Breast epithelium (tissue), 4 donors: ENCODE data around the gene ATN1. TPM values are rescaled to one million over a fixed set of nuclear protein-coding genes. Genes with fewer than 3 reads are reported as not detected.

ENCODE experiments used
- DNase-seq, 2 donors: peaks; one replicate each; pipeline ENCODE4 v3.0.0-alpha.2; 2019; ENCODE audit warnings: low spot score in 2 of 2
- H3K27ac ChIP-seq, 2 donors: fragments of 200-600 bp; sonication (generic) in 1 of 2; one replicate each; pipeline ENCODE4 v1.5.1; 2016 to 2019; ENCODE audit warnings: mild to moderate bottlenecking in 1 of 2
- H3K27me3 ChIP-seq, 2 donors: fragments of 200-600 bp; sonication (generic) in 1 of 2; one replicate each; pipeline versions ENCODE4 v1.5.1 to v1.6.0; 2017 to 2019; ENCODE audit warnings: control low read depth in 1 of 2, mild to moderate bottlenecking in 1 of 2
- H3K36me3 ChIP-seq: fragments of 200-600 bp; one replicate; pipeline ENCODE4 v1.5.1; 2019
- H3K4me1 ChIP-seq, 2 donors: fragments of 200-600 bp; sonication (generic); one replicate each; pipeline ENCODE4 v1.5.1; 2016 to 2019; ENCODE audit warnings: control low read depth in 1 of 2
- H3K4me3 ChIP-seq, 3 donors: fragments of 200-600 bp; sonication (generic); 1 replicate in 2 of 3; 2 replicates in 1 of 3; pipeline ENCODE4 v1.5.1; 2016 to 2019; ENCODE audit warnings: mild to moderate bottlenecking in 3 of 3, moderate library complexity in 2 of 3
- H3K9me3 ChIP-seq, 2 donors: fragments of 200-600 bp; sonication (generic) in 1 of 2; one replicate each; pipeline ENCODE4 v1.5.1; 2016 to 2019; ENCODE audit warnings: control low read depth in 1 of 2
- POLR2A ChIP-seq: fragments of 450-650 bp; IDR thresholded peaks from one replicate; pipeline ENCODE4 v1.6.1; 2016; ENCODE audit warnings: antibody characterized with exemption, mild to moderate bottlenecking, moderate library complexity
- POLR2AphosphoS5 ChIP-seq, 3 donors: sonication (generic); formaldehyde crosslinking; IDR thresholded peaks; one replicate each; pipeline ENCODE4 v1.6.1; 2017; ENCODE audit warnings: antibody characterized with exemption in 3 of 3
- intact Hi-C: fragments of 100-400 bp; cut with DNase I; formaldehyde crosslinking; loops from one replicate; pipeline ENCODE4 v1.15.1; 2023; ENCODE audit warnings: low total_unique reads
- total RNA-seq, 3 donors: library from RNA; depleted of rRNA; stranded (reverse); fragments of >200 nt; gene quantifications; one replicate each; pipeline ENCODE4 v1.1.0, GENCODE V29; 2016
- TF ChIP-seq, protein P1 (sequence below), 3 donors: fragments of 450-650 bp; IDR thresholded peaks; one replicate each; pipeline ENCODE4 v1.5.1; 2016 to 2017; ENCODE audit warnings: antibody characterized with exemption in 3 of 3, mild to moderate bottlenecking in 3 of 3, moderate library complexity in 3 of 3

The ATN1 gene
- total RNA-seq, 3 donors from 2014 or later = 57.9 to 96.4 (median 59.7) TPM

DNA sequence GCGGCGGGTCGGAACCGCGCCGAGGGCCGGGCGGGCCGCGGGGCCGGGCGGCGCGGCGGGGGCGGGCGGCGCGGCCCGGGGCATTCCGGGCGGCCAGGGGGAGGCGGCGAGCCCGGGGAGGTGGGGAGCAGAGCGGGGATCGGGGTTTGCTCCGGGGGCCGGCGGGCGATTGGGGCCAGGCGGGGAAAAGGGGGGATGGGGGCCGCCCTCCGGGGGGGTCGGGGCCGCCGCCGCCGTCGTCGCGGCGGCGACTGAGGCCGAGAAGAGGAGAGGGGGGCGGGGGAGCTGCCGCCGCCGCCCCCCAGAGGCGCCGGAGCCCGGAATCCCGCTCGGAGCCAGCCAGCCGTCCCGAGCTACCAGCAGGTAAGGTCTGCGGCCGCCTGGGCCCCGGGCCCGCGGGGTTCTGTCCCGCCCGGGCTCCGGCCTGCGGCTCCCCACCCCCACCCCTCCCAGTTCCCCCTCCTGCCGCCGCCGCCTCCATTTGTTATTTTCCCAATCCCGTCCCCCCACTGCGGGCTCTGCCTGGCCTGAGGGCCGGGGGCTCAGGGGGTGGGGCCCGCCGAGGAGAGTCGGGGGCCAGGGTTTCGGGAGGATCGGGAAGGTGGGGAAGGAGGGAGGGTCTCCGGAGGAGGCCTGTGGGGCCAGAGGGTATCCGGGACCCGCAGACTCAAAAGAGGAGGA, 403 bp downstream of the ATN1 start:
- intact Hi-C loops = no loop called here
- Histone ChIP-seq H3K27ac (peak overlapping the region; percentile 99), H3K9me3 (no peaks in the 10 kb centered on the region), H3K36me3 (no peaks in the 10 kb centered on the region), H3K4me1 (peaks cover 11 to 41% of the 10 kb centered on the region in 2 donors), H3K4me3 (peak overlapping the region; percentile 94 to 96 (median 95)), H3K27me3 (no peaks in the 10 kb centered on the region)
- TF ChIP-seq POLR2A = no peak
- TF ChIP-seq POLR2AphosphoS5 (IDR thresholded peaks at IDR 0.05) = no peak
- TF ChIP-seq, protein P1, sequence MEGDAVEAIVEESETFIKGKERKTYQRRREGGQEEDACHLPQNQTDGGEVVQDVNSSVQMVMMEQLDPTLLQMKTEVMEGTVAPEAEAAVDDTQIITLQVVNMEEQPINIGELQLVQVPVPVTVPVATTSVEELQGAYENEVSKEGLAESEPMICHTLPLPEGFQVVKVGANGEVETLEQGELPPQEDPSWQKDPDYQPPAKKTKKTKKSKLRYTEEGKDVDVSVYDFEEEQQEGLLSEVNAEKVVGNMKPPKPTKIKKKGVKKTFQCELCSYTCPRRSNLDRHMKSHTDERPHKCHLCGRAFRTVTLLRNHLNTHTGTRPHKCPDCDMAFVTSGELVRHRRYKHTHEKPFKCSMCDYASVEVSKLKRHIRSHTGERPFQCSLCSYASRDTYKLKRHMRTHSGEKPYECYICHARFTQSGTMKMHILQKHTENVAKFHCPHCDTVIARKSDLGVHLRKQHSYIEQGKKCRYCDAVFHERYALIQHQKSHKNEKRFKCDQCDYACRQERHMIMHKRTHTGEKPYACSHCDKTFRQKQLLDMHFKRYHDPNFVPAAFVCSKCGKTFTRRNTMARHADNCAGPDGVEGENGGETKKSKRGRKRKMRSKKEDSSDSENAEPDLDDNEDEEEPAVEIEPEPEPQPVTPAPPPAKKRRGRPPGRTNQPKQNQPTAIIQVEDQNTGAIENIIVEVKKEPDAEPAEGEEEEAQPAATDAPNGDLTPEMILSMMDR (IDR thresholded peaks at IDR 0.05) = no peak
- no peak for DNase-seq

DNA sequence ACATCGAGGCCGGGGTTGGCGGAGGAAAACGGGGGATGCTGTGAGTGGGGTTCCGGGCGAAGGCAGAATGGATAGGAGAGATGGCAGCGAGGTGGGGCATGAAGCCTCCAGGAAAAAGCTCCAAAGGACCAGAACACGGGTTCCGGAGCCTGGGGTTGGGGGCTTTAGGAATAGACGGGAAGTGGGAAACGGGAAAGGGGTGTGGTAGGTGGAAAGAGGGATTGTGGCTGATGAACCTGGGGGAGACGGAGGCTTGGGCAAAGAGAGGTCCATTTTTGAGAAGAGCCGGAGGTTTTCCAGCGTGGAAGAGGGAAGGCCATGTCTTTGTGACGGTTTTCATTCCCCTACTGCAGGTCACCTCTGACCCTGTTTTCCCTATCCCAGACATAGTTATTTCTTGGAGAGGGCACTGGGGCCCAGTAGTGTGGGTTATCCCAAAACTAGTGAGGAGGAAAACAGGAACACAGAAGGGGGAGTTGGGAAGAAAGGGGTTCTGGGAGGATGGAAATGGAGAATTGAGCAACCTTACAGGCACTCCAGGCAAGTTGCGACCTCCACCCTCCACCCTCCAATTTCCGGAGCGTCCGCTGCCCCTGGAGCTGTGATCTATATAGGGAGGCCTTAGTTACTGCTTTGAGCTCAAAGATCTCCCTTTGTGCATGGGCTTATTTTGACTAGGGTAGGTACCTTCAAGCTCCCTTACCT, 1.1 kb downstream of the ATN1 start:
- Histone ChIP-seq H3K4me3 (peak overlapping the region; percentile 94 to 96 (median 95)), H3K27ac (peak overlapping the region; percentile 99), H3K36me3 (no peaks in the 10 kb centered on the region), H3K9me3 (no peaks in the 10 kb centered on the region), H3K4me1 (peaks cover 11 to 47% of the 10 kb centered on the region in 2 donors), H3K27me3 (no peaks in the 10 kb centered on the region)
- intact Hi-C loops = no loop called here
- no peak for TF ChIP-seq POLR2A
- TF ChIP-seq, protein P1 (IDR thresholded peaks at IDR 0.05) = no peak
- TF ChIP-seq POLR2AphosphoS5 (IDR thresholded peaks at IDR 0.05) = peak in 1 of 3 donors; percentile 10
- no peak for DNase-seq

DNA sequence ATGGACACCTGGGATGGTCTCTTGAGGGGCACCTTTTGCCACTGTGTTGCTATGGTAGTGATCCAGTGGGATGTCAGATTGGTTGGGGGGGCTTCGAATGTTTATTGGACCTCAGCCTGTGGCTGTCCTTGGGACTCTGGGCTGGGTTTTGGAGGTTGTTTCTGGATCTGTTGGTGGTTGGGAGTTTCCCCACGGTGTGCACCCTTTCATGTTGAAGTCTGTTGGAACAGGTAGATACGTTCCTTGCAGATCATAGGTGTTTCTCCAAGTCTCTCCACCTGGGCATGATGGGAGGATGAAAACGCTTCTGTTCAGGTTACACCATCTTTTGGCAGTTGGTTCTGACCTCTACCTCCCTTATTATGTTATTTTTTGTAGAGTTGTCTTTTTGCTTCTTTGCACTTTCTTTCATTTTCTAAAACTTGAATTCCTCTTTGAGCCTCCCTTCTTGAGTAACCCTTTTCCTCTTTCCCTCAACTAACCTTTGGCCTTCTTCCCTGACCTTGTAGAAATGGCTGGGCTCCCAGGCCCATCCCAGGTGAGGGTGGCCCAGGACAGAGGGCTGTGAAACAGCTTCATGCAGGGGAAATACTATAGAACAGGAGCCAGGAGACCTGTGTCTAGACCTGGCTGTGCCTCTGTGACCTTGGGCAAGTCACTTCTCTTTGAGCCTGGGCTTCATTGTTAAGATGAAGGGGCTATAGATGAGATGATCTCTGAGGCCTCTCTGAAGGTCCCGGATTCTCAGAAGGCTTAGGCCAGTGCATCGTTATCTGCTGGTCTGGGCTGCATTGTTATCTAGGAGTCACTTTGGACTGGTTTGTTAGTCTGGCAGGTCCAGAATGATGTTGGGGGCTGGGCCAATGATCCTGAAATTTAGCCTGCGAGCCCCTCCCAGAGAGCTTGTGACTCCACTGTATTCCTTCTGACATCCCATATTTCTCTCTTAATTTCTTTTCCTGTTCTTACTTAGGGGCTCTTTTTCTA, 2.0 kb downstream of the ATN1 start:
- H3K9me3 ChIP-seq = no peaks in the 10 kb centered on the region
- TF ChIP-seq POLR2AphosphoS5 (IDR thresholded peaks at IDR 0.05) = no peak
- peak; percentile 15 for TF ChIP-seq POLR2A
- TF ChIP-seq, protein P1 (IDR thresholded peaks at IDR 0.05) = no peak
- no peaks in the 10 kb centered on the region for H3K27me3 ChIP-seq
- intact Hi-C loops = no loop called here
- no peak for DNase-seq
- H3K36me3 ChIP-seq = no peaks in the 10 kb centered on the region
- peak overlapping the region; percentile 99 for H3K27ac ChIP-seq
- peaks cover 7 to 52% of the 10 kb centered on the region in 2 donors for H3K4me1 ChIP-seq
- H3K4me3 ChIP-seq = peak overlapping the region; percentile 94 to 96 (median 95)

DNA sequence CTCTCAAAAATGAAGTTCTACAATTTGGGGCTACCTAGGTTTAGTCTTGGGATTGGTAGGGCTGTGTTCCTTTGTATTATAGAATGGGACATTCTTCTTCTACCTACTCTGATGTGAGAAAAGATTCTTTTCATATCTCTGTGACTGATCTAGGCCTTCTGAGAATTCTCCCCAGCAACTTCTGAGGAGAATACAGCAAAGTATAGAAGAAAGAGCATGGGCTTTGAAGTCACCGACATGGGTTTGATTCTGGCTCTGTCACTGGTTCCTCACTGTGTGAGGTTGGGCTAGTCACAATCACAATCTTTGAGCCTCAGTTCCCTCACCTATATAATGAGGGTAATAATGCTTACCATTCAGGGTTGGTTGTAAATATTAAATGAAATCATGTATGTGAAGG, 5.0 kb downstream of the ATN1 start:
- TF ChIP-seq POLR2A (no peak), POLR2AphosphoS5 (IDR thresholded peaks at IDR 0.05) (no peak)
- TF ChIP-seq, protein P1 (IDR thresholded peaks at IDR 0.05) = no peak
- no peaks in the 10 kb centered on the region for H3K27me3 ChIP-seq
- H3K9me3 ChIP-seq = no peaks in the 10 kb centered on the region
- H3K4me1 ChIP-seq = peaks cover 0 to 42% of the 10 kb centered on the region in 2 donors
- no peaks in the 10 kb centered on the region for H3K36me3 ChIP-seq
- DNase-seq = no peak
- intact Hi-C loops = no loop called here
- peak overlapping the region; percentile 81 to 99 for H3K27ac ChIP-seq
- H3K4me3 ChIP-seq = no peak overlapping the region
